Hepatocyte (in vitro differentiated cells): ENCODE results near the gene MXRA7. TPM values are rescaled to one million over a fixed set of nuclear protein-coding genes. Genes with fewer than 3 reads are reported as not detected.

Experiments used
- DNase-seq: peaks from one replicate; pipeline ENCODE4 v3.0.0-alpha.2; 2016; ENCODE audit warnings: low spot score
- H2AFZ ChIP-seq: fragments of 200-600 bp; sonication (generic); 2 replicates; pipeline ENCODE4 v1.6.0; 2016; ENCODE audit warnings: antibody characterized with exemption, mild to moderate bottlenecking
- H3K27ac ChIP-seq: fragments of 200-600 bp; sonication (generic); 2 replicates; pipeline ENCODE4 v1.5.1; 2016; ENCODE audit warnings: mild to moderate bottlenecking
- H3K27me3 ChIP-seq: fragments of 200-600 bp; sonication (generic); 2 replicates; pipeline ENCODE4 v1.6.1; 2016
- H3K36me3 ChIP-seq: fragments of 200-600 bp; sonication (generic); replicated peaks from 2 replicates; pipeline ENCODE4 v1.5.1; 2016; ENCODE audit warnings: low read depth; ENCODE audit not compliant: insufficient read depth
- H3K4me1 ChIP-seq: fragments of 200-600 bp; sonication (generic); 2 replicates; pipeline ENCODE4 v1.5.1; 2016; ENCODE audit warnings: mild to moderate bottlenecking, moderate library complexity; ENCODE audit not compliant: insufficient read depth
- H3K4me2 ChIP-seq: fragments of 200-600 bp; sonication (generic); 2 replicates; pipeline ENCODE4 v1.6.0; 2016
- H3K4me3 ChIP-seq: fragments of 200-600 bp; sonication (generic); 2 replicates; pipeline ENCODE4 v1.5.1; 2016; ENCODE audit warnings: mild to moderate bottlenecking
- H3K79me2 ChIP-seq: fragments of 200-600 bp; sonication (generic); 2 replicates; pipeline ENCODE4 v1.6.0; 2017; ENCODE audit warnings: mild to moderate bottlenecking
- H3K9me2 ChIP-seq: fragments of 200-600 bp; sonication (generic); replicated peaks from 2 replicates; pipeline ENCODE4 v1.6.0; 2017; ENCODE audit warnings: mild to moderate bottlenecking; ENCODE audit not compliant: insufficient read depth
- H3K9me3 ChIP-seq: fragments of 200-600 bp; sonication (generic); 2 replicates; pipeline ENCODE4 v1.5.1; 2016; ENCODE audit warnings: low read depth, mild to moderate bottlenecking
- H4K20me1 ChIP-seq: fragments of 200-600 bp; sonication (generic); 2 replicates; pipeline ENCODE4 v1.6.0; 2016; ENCODE audit warnings: mild to moderate bottlenecking; ENCODE audit not compliant: insufficient read depth, poor library complexity, severe bottlenecking
- CTCF ChIP-seq: fragments of 200-600 bp; sonication (generic); IDR thresholded peaks from 2 replicates; pipeline ENCODE4 v1.5.1; 2016; ENCODE audit warnings: antibody characterized with exemption, mild to moderate bottlenecking; ENCODE audit not compliant: poor library complexity
- EZH2 ChIP-seq: fragments of 200-600 bp; sonication (generic); IDR thresholded peaks from 2 replicates; pipeline ENCODE4 v1.6.1; 2016; ENCODE audit warnings: antibody characterized with exemption, mild to moderate bottlenecking, borderline replicate concordance
- EZH2phosphoT487 ChIP-seq: fragments of 200-600 bp; sonication (generic); IDR thresholded peaks from one replicate; pipeline ENCODE4 v1.6.1; 2018; ENCODE audit warnings: antibody characterized with exemption, mild to moderate bottlenecking, low read depth, moderate library complexity; ENCODE audit not compliant: unreplicated experiment, severe bottlenecking
- WGBS: methylation state at CpG from one replicate; pipeline ENCODE4 v1.1.6; 2016; ENCODE audit warnings: low lambda C conversion rate; ENCODE audit errors: missing lambda C conversion rate; 5-methylcytosine and 5-hydroxymethylcytosine counted together
- polyA plus RNA-seq: library from polyadenylated mRNA; unstranded; fragments of >200 nt; fragmentation: Nextera tagmentation; extraction: Ambion mirVana; gene quantifications from 2 replicates; pipeline ENCODE4 v1.2.1, GENCODE V29; 2016
- total RNA-seq: library from RNA; depleted of rRNA; stranded (reverse); fragments of >200 nt; gene quantifications from 2 replicates; pipeline ENCODE4 v1.2.3, GENCODE V29; 2014

Gene MXRA7
- total and polyA plus RNA-seq, 2 experiments from 2014 or later, result 101 to 117 TPM

- Histone ChIP-seq H3K4me2 (peak within 1 kb of the TSS; percentile 92), H3K9me3 (no peaks in the 10 kb centered on the region), H3K36me3 (no peaks in the 10 kb centered on the region), H3K4me1 (peaks cover 28% of the 10 kb centered on the region), H3K79me2 (peaks cover 66% of the 10 kb centered on the region), H2AFZ (peak within 1 kb of the TSS; percentile 50), H3K9me2 (no peaks in the 10 kb centered on the region), H3K27ac (peak within 1 kb of the TSS; percentile 96), H4K20me1 (peaks cover 27% of the 10 kb centered on the region), H3K27me3 (no peaks in the 10 kb centered on the region), H3K4me3 (peak within 1 kb of the TSS; percentile 83)
- whole genome bisulfite sequencing, result under 1% methylated on average over 55 of the region's 57 CpGs
- TF ChIP-seq EZH2phosphoT487, result no peak
- peak; percentile 98 for DNase-seq
Measured at GRCh38 chr17:76737676-76738467, 27.1 kb upstream of the MXRA7 start, which contains the start of gene MFSD11. Gene MFSD11 (plus strand): TSS chr17:76738119. CDS start chr17:76738353, 234 bp downstream.

- H3K9me2 ChIP-seq, result no peaks in the 10 kb centered on the region
- no peaks in the 10 kb centered on the region for H3K9me3 ChIP-seq
- H3K4me3 ChIP-seq, result peak within 1 kb of the TSS; percentile 83
- H3K4me1 ChIP-seq, result peaks cover 28% of the 10 kb centered on the region
- peak within 1 kb of the TSS; percentile 92 for H3K4me2 ChIP-seq
- peak; percentile 99 for DNase-seq
- H4K20me1 ChIP-seq, result peaks cover 29% of the 10 kb centered on the region
- H2AFZ ChIP-seq, result peak within 1 kb of the TSS; percentile 50
- WGBS, result under 1% methylated on average over 47 of the region's 60 CpGs
- TF ChIP-seq EZH2, result no peak
- TF ChIP-seq CTCF, result no peak
- TF ChIP-seq EZH2phosphoT487, result no peak
- peaks cover 73% of the 10 kb centered on the region for H3K79me2 ChIP-seq
- peak within 1 kb of the TSS; percentile 96 for H3K27ac ChIP-seq
- H3K27me3 ChIP-seq, result no peaks in the 10 kb centered on the region
- H3K36me3 ChIP-seq, result no peaks in the 10 kb centered on the region
Measured at GRCh38 chr17:76737082-76737675, 26.4 kb upstream of the MXRA7 start, which contains the start of gene SRSF2. Gene SRSF2 (minus strand): TSS chr17:76737331. CDS start chr17:76737160, 171 bp downstream.

- H3K4me1 ChIP-seq, result peaks cover 28% of the 10 kb centered on the region
- peak overlapping the region; percentile 83 for H3K4me3 ChIP-seq
- peak; percentile 90 for DNase-seq
- no peaks in the 10 kb centered on the region for H3K9me3 ChIP-seq
- peak overlapping the region; percentile 92 for H3K4me2 ChIP-seq
- H3K79me2 ChIP-seq, result peaks cover 80% of the 10 kb centered on the region
- H3K36me3 ChIP-seq, result no peaks in the 10 kb centered on the region
- TF ChIP-seq CTCF, result no peak
- TF ChIP-seq EZH2phosphoT487, result no peak
- no peak for TF ChIP-seq EZH2
- no peaks in the 10 kb centered on the region for H3K9me2 ChIP-seq
- H3K27ac ChIP-seq, result peak overlapping the region; percentile 95
- no peaks in the 10 kb centered on the region for H3K27me3 ChIP-seq
- H4K20me1 ChIP-seq, result peaks cover 29% of the 10 kb centered on the region
- peak overlapping the region; percentile 12 for H2AFZ ChIP-seq
- under 1% methylated on average over 47 of the region's 117 CpGs for WGBS
Measured at GRCh38 chr17:76736349-76737081, 25.8 kb upstream of the MXRA7 start.
